GM18907 (cell line): ENCODE data around the gene REST.
A peak's percentile ranks its signal among the peaks of the same experiment; 100 is the strongest.
"Not testable (repeated sequence)": the region's sequence is repeated elsewhere in the genome, so short reads cannot be mapped to it uniquely, and the experiment has no call there.

Experiments
- ATAC-seq: cut with Tn5 transposase; IDR thresholded peaks from one replicate; pipeline ENCODE4 v1.9.1; 2021; ENCODE audit warnings: mild to moderate bottlenecking, moderate library complexity; ENCODE audit not compliant: unreplicated experiment

Gene REST

DNA sequence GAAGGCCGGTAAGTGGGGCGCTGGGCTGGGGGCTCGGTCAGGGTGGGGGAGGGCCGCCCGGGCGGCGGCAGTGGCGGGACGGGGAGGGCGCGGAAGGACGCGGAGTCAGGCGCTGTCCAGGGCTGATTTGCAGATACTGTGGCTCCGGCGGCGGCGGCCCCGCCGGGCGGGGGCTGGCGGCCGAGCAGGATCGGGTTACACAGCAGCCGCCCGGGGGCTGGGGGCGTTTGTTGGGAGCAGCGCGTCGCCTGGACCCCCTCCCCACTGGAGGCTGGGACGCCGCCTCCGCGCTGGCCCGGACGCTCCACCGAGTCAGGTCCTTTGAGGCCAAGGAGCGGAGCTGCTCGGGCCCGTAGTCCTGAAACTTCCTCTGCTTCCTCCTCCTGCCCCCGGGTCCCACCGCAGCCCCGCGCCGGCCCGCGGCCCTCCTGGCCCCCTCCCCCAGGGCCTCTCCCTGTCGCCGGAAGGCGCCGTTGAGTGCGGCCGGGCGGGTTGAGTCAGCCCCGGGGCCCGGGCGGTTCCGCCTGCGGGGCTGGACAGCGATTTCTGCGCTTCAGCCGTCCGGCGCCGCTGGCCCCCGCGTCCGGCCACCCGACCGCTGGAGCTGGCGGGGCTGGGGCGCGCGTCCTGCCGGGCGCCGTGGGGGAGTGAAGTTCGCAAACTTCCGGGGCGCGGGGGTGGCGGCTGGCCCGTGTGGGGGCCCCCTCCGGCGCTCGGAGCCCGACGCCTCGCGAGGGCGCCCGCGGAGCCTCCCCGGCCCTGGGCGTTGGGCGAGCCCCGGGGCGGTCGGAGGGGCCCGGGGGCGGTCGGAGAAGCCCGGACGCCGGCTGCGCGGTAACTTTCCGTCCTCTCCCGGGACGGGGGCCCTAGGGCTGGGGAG lies 746 bp downstream of the REST start:
- ATAC-seq: peak; percentile 71

DNA sequence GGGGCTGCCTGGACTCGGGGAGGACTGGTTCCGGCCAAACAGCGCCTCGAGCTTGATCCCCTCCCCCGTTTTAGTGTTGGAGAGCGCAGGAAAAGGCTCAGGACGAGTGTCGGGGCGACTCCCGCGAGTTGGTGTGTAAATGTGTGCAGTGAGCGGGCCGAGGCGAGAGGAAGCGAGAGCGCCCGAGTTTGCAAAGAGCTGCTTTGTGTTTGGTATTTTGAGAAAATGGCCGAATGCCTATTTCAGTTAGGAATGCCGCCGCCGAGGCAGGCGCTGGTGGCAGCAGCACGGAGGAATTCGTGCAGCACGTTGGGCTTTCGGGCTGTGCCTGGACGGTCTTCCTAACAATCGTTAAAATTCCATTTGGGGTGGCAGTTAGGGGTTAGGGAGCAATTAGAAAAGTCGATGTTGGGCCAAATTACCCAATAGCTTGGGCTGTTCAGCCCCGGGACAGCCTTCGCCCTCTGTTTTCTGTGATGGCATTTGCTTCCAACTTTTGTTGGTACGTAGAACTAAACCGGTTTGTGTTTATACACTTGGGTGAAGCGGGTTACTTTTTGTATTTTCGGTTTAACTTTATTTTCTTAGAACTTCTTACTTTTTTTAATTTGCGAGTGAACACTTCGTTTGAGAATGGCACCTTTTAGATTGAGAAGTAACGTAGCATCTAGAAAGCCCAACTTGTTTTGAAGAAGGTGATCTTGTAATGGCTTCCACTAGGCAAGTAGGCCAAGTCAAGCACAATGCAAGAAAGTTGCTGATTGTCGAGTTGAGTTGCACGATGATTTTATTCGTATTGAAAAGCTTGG lies 1.6 kb downstream of the REST start:
- peak; percentile 47 for ATAC-seq

DNA sequence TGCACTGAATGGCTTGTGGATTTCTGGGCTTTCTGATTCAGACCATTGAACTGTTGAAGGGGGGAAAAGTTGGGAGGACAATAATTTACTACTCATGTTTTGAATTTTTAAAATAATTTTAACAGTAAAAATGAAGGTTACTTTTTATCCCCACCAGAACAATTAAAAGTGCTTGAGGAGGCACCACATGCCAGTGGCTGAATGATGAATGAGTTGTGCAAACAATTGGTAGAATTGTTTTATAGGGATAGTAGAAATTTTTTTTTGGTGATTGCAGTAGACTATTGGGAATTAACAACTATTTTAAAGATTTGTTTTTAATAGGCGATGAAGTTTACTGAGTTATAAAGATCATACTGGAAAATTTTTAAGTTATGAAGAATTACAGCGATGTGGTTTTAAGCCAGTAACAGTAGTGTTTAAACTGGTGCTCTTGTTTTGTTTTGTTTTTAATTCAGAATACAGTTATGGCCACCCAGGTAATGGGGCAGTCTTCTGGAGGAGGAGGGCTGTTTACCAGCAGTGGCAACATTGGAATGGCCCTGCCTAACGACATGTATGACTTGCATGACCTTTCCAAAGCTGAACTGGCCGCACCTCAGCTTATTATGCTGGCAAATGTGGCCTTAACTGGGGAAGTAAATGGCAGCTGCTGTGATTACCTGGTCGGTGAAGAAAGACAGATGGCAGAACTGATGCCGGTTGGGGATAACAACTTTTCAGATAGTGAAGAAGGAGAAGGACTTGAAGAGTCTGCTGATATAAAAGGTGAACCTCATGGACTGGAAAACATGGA lies 2.7 kb downstream of the REST start:
- ATAC-seq: no peak

DNA sequence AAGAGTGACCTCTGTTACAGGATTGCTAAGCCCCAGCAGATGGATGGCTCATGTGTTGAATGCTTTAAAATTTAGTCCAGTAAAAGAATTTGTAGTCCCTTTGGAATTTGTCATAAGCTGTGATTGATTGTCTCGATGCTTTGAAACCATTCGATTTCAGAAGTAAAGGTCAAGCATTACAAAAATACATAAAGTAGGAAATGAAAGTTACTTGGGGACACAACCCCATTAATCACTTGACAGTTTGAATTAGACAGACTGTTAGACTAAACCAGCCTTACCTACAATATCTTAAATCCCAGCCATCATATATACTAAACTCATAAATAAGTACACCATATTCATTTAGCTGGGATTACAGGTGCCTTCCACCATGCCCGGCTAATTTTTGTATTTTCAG lies 6.6 kb downstream of the REST start:
- no peak for ATAC-seq

DNA sequence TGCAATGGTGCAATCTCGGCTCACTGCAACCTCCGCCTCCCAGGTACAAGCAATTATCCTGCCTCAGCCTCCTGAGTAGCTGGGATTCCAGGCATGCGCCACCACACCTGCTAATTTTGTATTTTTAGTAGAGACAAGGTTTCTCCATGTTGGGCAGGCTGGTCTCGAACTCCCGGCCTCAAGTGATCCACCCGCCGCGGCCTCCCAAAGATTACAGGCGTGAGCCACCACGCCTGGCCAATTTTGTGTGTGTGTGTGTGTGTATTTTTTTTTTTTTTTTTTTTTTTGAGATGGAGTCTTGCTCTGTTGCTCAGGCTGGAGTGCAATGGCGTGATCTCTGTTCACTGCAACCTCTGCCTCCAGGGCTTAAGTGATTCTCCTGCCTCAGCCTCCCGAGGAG lies 7.3 kb downstream of the REST start:
- not testable (repeated sequence) for ATAC-seq

DNA sequence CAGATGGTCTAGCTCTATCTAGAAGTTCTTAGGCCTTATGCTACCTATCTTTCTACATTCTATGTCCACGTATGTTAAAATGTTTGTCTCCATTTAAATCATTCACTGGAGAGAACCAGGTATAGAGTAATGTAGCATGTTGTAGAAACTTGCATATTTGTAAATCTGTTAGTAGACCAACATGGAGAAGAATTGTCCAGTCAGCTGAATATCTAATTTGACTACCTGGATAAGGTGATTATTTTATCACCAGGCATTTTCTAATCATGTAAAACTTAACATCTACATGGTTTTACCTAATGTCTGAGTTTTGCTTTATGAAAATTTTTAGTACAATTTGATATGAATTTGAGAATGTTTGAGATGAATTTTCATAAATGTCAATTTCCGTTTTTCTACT lies 19.5 kb downstream of the REST start:
- no peak for ATAC-seq

DNA sequence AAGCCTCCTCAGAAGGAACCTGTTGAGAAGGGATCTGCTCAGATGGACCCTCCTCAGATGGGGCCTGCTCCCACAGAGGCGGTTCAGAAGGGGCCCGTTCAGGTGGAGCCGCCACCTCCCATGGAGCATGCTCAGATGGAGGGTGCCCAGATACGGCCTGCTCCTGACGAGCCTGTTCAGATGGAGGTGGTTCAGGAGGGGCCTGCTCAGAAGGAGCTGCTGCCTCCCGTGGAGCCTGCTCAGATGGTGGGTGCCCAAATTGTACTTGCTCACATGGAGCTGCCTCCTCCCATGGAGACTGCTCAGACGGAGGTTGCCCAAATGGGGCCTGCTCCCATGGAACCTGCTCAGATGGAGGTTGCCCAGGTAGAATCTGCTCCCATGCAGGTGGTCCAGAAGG lies 22.9 kb downstream of the REST start:
- ATAC-seq: no peak

DNA sequence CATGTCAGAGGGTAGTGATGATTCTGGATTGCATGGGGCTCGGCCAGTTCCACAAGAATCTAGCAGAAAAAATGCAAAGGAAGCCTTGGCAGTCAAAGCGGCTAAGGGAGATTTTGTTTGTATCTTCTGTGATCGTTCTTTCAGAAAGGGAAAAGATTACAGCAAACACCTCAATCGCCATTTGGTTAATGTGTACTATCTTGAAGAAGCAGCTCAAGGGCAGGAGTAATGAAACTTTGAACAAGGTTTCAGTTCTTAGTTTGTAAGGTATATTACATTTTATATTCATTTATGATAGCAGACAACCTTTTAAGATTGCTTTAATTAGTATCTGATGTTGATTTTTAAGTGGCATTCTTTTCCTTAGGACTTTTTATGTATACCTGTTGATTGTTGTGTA lies 24.2 kb downstream of the REST start:
- no peak for ATAC-seq

DNA sequence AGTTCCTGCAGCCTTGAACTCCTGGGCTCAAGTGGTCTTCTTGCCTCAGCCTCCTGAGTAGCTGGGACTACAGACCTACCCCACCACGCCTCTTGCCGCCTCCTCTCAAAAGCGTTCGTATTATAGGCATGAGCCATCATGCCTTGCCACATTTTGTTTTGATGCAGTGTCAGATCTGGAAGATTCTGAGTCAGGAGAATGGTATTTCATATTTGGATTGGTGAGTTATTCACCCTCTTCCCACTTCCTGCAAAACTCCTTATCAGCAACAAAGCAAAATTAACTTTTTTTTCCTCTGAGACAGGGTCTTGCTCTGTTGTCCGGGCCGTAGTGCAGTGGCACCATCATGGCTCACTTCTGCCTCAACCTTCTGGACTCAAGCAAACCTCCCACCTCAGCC lies 29.6 kb downstream of the REST start:
- ATAC-seq: no peak

DNA sequence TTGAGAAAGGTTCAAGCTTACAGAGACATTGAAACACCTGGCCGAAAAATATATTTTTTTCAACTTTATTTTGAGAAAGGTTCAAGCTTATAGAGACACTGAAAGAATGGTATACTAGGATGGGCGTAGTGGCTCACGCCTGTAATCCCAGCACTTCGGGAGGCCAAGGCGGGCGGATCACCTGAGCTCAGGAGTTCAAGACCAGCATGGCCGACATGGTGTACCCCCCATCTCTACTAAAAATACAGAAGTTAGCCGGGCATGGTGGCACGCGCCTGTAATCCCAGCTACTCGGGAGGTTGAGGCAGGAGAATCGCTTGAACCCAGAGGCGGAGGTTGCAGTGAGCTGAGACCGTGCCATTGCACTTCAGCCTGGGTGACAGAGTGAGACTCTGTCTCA lies 32.1 kb downstream of the REST start:
- ATAC-seq: not testable (repeated sequence)

DNA sequence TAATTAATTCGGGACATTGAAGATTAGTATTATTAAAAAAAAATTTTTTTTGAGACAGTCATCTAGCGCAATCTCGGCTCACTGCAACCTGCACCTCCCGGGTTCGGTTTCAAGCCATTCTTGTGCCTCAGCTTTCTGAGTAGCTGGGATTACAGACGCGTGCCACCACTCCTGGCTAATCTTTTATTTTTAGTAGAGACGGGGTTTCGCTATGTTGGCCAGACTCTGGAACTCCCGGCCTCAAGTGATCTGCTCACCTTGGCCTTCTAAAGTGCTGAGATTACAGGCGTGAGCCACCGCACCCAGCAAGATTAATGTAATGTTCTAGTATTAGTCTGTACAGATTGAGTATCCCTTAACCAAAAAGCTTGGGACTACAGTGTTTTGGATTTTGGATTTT lies 32.7 kb downstream of the REST start:
- ATAC-seq: no peak

DNA sequence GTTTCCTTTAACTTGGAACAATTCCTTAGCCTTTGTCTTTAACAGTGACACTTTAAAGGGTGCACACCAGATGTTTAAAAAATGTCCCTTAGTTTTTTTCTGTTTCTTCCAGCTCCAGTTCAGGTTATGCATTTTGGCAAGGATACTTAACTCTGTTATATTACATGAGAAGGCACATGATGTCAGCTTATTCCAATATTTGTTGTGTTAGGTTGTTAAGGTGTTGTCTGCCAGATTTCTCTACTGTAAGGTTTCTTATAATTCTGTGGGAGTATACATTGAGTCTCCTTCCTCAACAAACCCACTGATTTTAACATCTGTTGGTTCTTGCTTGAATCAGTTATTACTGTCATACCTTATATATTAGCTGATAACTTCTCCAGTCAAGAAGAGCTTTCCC lies 33.3 kb downstream of the REST start:
- ATAC-seq: no peak

DNA sequence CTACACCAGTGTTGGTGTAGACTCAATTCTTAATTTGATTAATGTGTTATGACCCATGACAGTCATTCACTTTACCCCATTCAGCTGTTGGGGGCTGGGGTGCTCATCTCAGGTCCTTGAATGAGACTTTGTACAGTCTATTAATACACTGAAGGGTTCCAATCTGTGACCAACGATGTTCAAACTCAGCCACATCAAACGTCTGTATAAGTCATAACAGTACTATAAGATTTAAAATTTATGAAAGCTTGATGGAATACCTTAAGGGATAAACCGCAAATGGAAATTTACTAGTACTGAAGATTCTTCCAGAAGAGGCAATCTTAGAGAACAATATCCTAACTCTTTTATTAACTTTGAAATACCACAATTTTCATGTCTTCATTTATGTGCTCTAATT lies 33.7 kb downstream of the REST start:
- no peak for ATAC-seq

DNA sequence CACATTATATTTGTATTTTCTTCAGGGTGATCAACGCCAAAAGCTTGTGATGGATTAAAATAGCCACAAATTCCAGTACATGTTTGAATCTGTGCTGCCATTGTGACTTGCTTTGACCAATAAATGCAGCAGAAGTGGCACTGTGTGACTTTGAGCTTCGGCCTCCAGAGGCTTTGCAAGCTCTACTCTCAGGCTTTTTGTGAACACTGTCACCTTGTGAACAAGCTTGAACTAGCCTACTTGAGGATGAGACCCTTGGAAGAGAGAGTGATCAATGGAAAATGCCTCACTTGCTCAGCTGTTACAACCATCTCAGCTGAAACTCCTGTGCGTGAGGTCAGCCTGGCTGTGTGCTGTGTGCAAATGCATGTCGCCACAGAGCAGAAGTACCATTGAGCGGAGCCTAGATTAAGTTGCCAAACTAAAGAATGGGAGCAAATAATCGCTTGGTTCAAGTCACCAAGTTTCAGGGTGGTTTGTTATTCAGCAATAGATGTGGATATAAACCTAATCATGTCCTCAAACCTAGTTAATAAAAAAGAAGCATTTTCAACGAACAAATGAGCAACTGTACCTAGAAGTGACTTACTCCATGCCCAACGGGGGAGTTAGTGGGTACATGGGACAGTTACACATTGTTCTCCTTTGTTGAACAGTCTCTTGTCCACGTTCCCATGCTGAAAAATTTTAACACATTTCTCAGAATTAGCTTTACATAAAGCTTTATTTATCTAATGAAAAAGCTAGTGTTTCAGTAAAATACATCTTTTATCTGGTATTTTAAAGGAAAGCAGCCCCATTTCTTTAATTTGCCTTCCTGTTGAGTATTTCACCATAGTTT lies 46.2 kb downstream of the REST start:
- no peak for ATAC-seq

DNA sequence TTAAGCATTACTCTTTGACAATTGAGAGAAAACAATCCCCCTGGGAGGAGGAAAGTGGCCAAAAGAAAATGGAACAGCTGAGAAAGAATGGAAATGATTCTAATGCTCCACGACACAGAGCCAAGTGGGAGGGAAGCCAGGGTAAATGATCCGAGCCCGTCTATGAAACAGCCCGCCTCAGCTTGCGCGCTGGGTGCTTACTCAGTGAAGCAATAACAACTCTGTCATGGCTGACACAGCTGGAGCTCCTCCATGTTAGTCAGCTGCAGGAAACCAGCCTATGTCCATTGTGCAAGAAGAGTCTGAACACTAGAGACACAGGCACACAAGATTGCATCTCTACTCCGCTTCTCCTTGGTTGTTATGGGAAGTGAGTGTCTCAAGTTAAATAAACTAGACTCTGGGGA lies 50.4 kb downstream of the REST start:
- no peak for ATAC-seq

DNA sequence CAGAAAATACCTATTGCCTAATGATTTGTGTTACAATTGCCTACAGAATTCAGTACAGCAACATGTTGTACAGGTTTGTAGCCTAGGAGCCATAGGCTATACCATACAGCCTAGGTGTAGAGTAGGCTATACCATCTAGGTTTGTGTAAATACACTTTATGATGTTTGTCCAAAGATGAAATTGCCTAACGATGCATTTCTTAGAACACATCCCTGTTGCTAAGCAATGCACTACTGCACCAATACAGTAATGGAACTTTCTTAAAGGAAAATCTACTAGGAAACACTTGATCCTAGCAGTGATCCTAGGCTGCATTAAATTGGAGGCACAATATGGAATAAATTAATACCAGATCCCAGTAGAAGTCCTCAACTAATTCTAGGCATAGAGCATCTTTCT lies 51.4 kb downstream of the REST start:
- ATAC-seq: no peak

DNA sequence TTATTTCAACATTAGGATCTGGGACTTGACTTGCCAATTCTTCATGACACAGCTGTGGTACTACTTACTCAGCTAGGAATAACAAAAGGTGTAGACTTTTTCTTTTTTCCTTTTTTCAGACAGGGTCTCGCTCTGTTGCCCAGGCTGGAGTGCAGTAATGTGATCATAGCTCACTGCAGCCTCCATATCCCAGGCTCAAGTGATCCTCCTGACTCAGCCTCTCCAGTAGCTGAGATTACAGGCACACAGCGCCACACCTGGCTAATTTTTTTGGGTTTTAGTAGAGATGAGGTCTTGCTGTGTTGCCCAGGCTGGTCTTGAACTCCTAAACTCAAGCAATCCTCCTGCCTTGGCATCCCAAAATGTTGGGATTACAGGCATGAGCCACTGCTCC lies 53.4 kb downstream of the REST start:
- no peak for ATAC-seq

DNA sequence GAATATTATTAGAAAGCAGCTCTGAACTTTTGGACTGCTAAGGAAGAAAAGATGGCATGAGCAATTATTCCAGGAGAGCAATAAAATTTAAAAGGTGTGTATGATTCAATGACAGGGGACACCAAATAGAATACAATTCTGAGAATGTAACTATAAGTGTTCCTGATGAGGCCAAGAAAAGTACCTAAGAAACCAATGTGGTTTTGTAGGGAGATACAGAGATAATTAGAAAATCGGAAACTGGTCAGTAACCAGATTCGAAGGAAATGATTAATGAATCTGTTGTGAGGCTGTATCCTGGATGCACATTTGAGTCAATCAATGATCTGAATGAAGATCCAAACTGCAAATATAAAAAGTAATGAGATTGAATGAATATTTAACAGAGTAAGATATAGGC lies 63.7 kb downstream of the REST start:
- no peak for ATAC-seq

DNA sequence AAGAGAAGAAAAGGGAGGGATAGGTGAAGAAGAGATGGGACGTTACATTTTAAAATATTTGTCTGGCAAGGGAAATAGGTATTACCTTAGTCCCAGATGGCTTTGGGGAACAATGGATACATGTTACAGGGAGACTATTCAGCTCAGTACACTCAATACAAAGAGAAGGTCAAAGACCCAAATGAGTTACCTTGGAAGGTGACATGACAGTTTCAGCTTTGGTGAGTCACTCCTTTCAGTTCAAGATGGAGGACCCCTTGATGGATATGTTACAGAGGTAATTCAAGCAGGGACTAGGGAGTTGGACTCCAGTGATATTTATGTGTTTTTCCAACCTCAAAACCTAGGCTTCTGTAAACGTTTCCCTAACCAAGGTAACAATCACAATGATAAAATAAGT lies 64.7 kb downstream of the REST start:
- no peak for ATAC-seq

DNA sequence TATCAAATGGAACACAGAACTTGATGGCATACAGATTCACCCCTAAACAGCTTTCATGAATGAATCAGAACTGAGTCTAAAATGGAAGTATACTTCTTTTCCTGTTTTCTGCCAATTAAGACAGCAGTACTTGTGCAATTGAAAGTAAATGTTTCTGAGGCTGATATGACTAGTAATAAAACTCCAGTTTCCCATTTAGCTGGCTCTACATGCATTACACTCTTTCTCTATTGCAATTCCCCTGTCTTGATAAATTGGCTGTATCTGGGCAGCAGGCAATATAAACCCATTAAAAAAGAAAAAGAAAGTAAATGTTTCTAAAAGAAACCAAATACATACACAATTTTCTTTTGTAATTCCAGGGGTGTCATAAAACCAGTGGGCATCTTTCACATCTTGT lies 65.1 kb downstream of the REST start:
- ATAC-seq: no peak

DNA sequence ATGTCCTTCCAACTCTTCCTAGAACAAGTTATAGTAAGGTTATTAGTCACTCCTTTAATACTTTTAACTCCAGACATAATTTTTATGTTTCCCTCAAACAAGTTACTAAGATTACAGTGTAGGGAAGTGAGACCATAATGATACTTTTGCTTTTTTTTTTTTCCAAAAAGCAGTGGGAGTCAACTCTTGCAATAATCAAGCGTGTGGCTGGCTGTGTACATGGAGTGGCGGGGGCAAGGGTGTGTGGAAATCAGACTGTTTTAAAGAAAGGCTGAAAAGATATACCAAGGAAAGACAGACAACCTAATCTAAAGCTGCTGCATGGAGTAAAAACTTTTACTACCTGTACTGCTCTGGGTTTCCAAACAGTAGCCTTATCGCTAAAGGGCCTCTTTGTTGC lies 65.6 kb downstream of the REST start:
- no peak for ATAC-seq
